ENCODE results near the gene MX2. TPM values are rescaled to one million over a fixed set of nuclear protein-coding genes. Genes with fewer than 3 reads are reported as not detected.

MX2 gene
- total and polyA plus RNA-seq, 4 donors: 0.69 to 4.7 (median 2.2) TPM

GRCh38 chr21:41402231-41402630 lies 40.4 kb downstream of the MX2 start:
- H3K27ac ChIP-seq (ENCODE audit: low read depth in 1 of 2, low read length in 2 of 2): no peak overlapping the region
- no peaks in the 10 kb centered on the region for H3K27me3 ChIP-seq (ENCODE audit: control insufficient read depth in 4 of 4, insufficient read depth in 4 of 4, low read length in 3 of 4)
- TF ChIP-seq HNF4A (conservative IDR thresholded peaks at IDR 0.05): no peak
- no peak for TF ChIP-seq HNF4G (IDR thresholded peaks at IDR 0.05)
- no peak for TF ChIP-seq FOXA2 (IDR thresholded peaks at IDR 0.05)
- TF ChIP-seq SP1 (IDR thresholded peaks at IDR 0.05): no peak
- no peak for TF ChIP-seq GABPA (IDR thresholded peaks at IDR 0.05 in 1 of 2, conservative IDR thresholded peaks at IDR 0.05 in 1 of 2)
- TF ChIP-seq RAD21 (IDR thresholded peaks at IDR 0.05): no peak
- no peak for TF ChIP-seq ZBTB33 (IDR thresholded peaks at IDR 0.05)
- TF ChIP-seq TAF1 (conservative IDR thresholded peaks at IDR 0.05): no peak
- no peak for TF ChIP-seq REST (IDR thresholded peaks at IDR 0.05)
- TF ChIP-seq MAX (IDR thresholded peaks at IDR 0.05): no peak
- TF ChIP-seq ATF3 (IDR thresholded peaks at IDR 0.05): no peak
- no peak for TF ChIP-seq FOXA1 (IDR thresholded peaks at IDR 0.05)
- no peak for TF ChIP-seq RXRA (IDR thresholded peaks at IDR 0.05)
- no peak for TF ChIP-seq EGR1 (IDR thresholded peaks at IDR 0.05; ENCODE audit: low read depth in 2 of 2)
- TF ChIP-seq CTCF (IDR thresholded peaks at IDR 0.05; ENCODE audit: low read depth, low read length, missing input control): no peak
- no peak for TF ChIP-seq NR2F2 (IDR thresholded peaks at IDR 0.05)
- TF ChIP-seq JUND (IDR thresholded peaks at IDR 0.05): no peak
- no peak for TF ChIP-seq YY1 (IDR thresholded peaks at IDR 0.05)
- peaks cover 0 to 2% (median 0%) of the 10 kb centered on the region in 4 donors for H3K36me3 ChIP-seq (ENCODE audit: control insufficient read depth in 4 of 4, insufficient read depth in 3 of 4, low read depth in 1 of 4, low read length in 3 of 4)
- no peak for DNase-seq (ENCODE audit: low spot score)
- H3K4me3 ChIP-seq (ENCODE audit: low read depth in 1 of 3, low read length in 3 of 3): no peak overlapping the region
- no peaks in the 10 kb centered on the region for H3K9me3 ChIP-seq (ENCODE audit: control insufficient read depth in 4 of 4, low read length in 3 of 4)
- H3K4me1 ChIP-seq (ENCODE audit: control insufficient read depth in 4 of 4, insufficient read depth in 4 of 4, low read length in 3 of 4): no peaks in the 10 kb centered on the region
- WGBS: 93% methylated on average over 11 of the region's 11 CpGs
- no peak overlapping the region for H3K9ac ChIP-seq (ENCODE audit: low read depth in 1 of 2, low read length in 2 of 2)
